GM12878 (cell line): ENCODE data around the gene GATAD2B. TPM values are rescaled to one million over a fixed set of nuclear protein-coding genes. Genes with fewer than 3 reads are reported as not detected.

Experiments used
- ATAC-seq: fragments of 200-7000 bp; cut with Tn5 transposase; 3 replicates; pipeline ENCODE4 v1.9.1; 2020; ENCODE audit warnings: mild to moderate bottlenecking, moderate library complexity
- BruUV-seq: library from RNA; stranded (reverse); fragments of 400-500 nt; replicated peaks from 2 replicates; lab custom pipeline; 2021; lab: Mats Ljungman, UMichigan
- CTCF ChIA-PET: fragments of 300-600 bp; sonication (Branson Sonifier 250); formaldehyde crosslinking; extraction: SDS; loops from one replicate; lab custom pipeline; 2021; ENCODE audit warnings: inconsistent platforms; lab: Yijun Ruan, JAX
- POLR2A ChIA-PET: fragments of 350-600 bp; formaldehyde crosslinking; extraction: SDS; loops from one replicate; lab custom pipeline; 2021; ENCODE audit warnings: inconsistent platforms; lab: Charles Lee
- RAD21 ChIA-PET: fragments of 300-600 bp; sonication (Branson Sonifier 250); formaldehyde crosslinking; loops from one replicate; lab custom pipeline; 2023; ENCODE audit warnings: antibody characterized with exemption; ENCODE audit not compliant: unreplicated experiment; lab: Charles Lee
- SMC1A ChIA-PET: fragments of 300-600 bp; sonication (Branson Sonifier 250); formaldehyde crosslinking; loops from one replicate; lab custom pipeline; 2023; ENCODE audit not compliant: unreplicated experiment, uncharacterized antibody; lab: Charles Lee
- DNase-seq: peaks from one replicate; pipeline ENCODE4 v3.0.0-alpha.2; 2011; ENCODE audit warnings: low read depth, low spot score
- FAIRE-seq: peaks from 3 replicates; lab custom pipeline; 2011; peaks lifted over from hg19 to GRCh38; lab: Jason Lieb, UNC
- H2AFZ ChIP-seq: 2 replicates; pipeline ENCODE4 v1.6.0; 2011; ENCODE audit warnings: low read depth, low read length, control low read depth; ENCODE audit not compliant: control insufficient read depth
- H3K27ac ChIP-seq: 2 replicates; pipeline ENCODE4 v1.5.1; 2011; ENCODE audit warnings: control low read depth; ENCODE audit not compliant: control insufficient read depth, insufficient read depth
- H3K27me3 ChIP-seq, 2 experiments: replicated peaks in 1 of 2; 2 replicates each; pipeline versions ENCODE4 v1.6.0 to v1.6.1; 2011; ENCODE audit warnings: low read length in 1 of 2; ENCODE audit not compliant: control insufficient read depth in 2 of 2, insufficient read depth in 2 of 2
- H3K36me3 ChIP-seq, 2 experiments: 2 replicates each; pipeline ENCODE4 v1.5.1; 2011; ENCODE audit warnings: low read length in 1 of 2; ENCODE audit not compliant: control insufficient read depth in 2 of 2, insufficient read depth in 2 of 2
- H3K4me1 ChIP-seq: 2 replicates; pipeline ENCODE4 v1.6.1; 2011; ENCODE audit warnings: mild to moderate bottlenecking, low read length, moderate library complexity, mixed read lengths; ENCODE audit not compliant: control insufficient read depth, insufficient read depth
- H3K4me2 ChIP-seq: 2 replicates; pipeline ENCODE4 v1.6.0; 2011; ENCODE audit warnings: control low read depth; ENCODE audit not compliant: control insufficient read depth, insufficient read depth
- H3K4me3 ChIP-seq: fragments of 200-600 bp; sonication (generic); 2 replicates; pipeline ENCODE4 v1.5.1; 2016
- H3K79me2 ChIP-seq: 2 replicates; pipeline ENCODE4 v1.6.0; 2011; ENCODE audit warnings: low read length; ENCODE audit not compliant: control insufficient read depth, insufficient read depth
- H3K9ac ChIP-seq: 2 replicates; pipeline ENCODE4 v1.8.0; 2011; ENCODE audit warnings: low read length, control low read depth, mixed read lengths; ENCODE audit not compliant: control insufficient read depth, insufficient read depth
- H3K9me3 ChIP-seq: replicated peaks from 3 replicates; pipeline ENCODE4 v1.5.1; 2011; ENCODE audit warnings: mild to moderate bottlenecking, low read length; ENCODE audit not compliant: control insufficient read depth, insufficient read depth
- H4K20me1 ChIP-seq: 2 replicates; pipeline ENCODE4 v1.6.0; 2011; ENCODE audit not compliant: control insufficient read depth, insufficient read depth
- ASH2L ChIP-seq: fragments of 300-600, 200-600 bp; sonication (generic); IDR thresholded peaks from 2 replicates; pipeline ENCODE4 v1.6.1; 2017; ENCODE audit warnings: low read depth, mild to moderate bottlenecking, borderline replicate concordance
- ATF2 ChIP-seq: IDR thresholded peaks from 2 replicates; pipeline ENCODE4 v1.6.1; 2012; ENCODE audit warnings: low read length, inconsistent platforms
- CREB1 ChIP-seq: IDR thresholded peaks from 2 replicates; pipeline ENCODE4 v1.6.1; 2012; ENCODE audit warnings: low read depth, mild to moderate bottlenecking, inconsistent platforms
- E4F1 ChIP-seq: fragments of 450-650 bp; IDR thresholded peaks from 2 replicates; pipeline ENCODE4 v1.6.1; 2018; ENCODE audit warnings: borderline replicate concordance, mild to moderate bottlenecking; ENCODE audit not compliant: partially characterized antibody
- FOS ChIP-seq: IDR thresholded peaks from 3 replicates; pipeline ENCODE4 v1.6.1; 2011; ENCODE audit warnings: borderline replicate concordance; ENCODE audit not compliant: insufficient read length; ENCODE audit errors: extremely low read depth
- SPI1 ChIP-seq: IDR thresholded peaks from 2 replicates; pipeline ENCODE4 v1.6.1; 2011; ENCODE audit warnings: low read depth, mild to moderate bottlenecking, low read length, moderate library complexity, borderline replicate concordance; ENCODE audit not compliant: insufficient read depth
- STAT1 ChIP-seq: fragments of 450-650 bp; conservative IDR thresholded peaks from 2 replicates; pipeline ENCODE4 v1.6.1; 2014; ENCODE audit warnings: antibody characterized with exemption, mild to moderate bottlenecking
- ZNF592 ChIP-seq: fragments of 450-650 bp; IDR thresholded peaks from 2 replicates; pipeline ENCODE4 v1.6.1; 2017; ENCODE audit warnings: mild to moderate bottlenecking, moderate library complexity
- WGBS: methylation state at CpG from one replicate; pipeline ENCODE4 v1.1.6; 2016; ENCODE audit warnings: low lambda C conversion rate; ENCODE audit not compliant: insufficient replicate concordance, insufficient coverage; ENCODE audit errors: missing lambda C conversion rate; 5-methylcytosine and 5-hydroxymethylcytosine counted together
- in situ Hi-C: fragments of 300-500 bp; cut with MboI; formaldehyde crosslinking; loops from 9 replicates; pipeline ENCODE4 v1.14.3; 2018; ENCODE audit warnings: mixed read lengths
- intact Hi-C: fragments of 100-400 bp; cut with micrococcal nuclease; formaldehyde crosslinking; loops from one replicate; pipeline ENCODE4 v1.14.2; 2022; ENCODE audit not compliant: unreplicated experiment
- polyA plus RNA-seq, 11 experiments: library from polyadenylated mRNA; depleted of rRNA in 4 of 11; unstranded in 6 of 11; stranded (reverse) in 5 of 11; fragments of >200 nt; fragmentation: Nextera tagmentation in 4 of 11; fragmentation: Illumina TruSeq in 1 of 11; extraction: Ambion mirVana in 4 of 11; extraction: Trizol in 1 of 11; gene quantifications; 1 replicate in 1 of 11; 2 replicates in 10 of 11; pipeline versions ENCODE4 v1.2.1 to v1.2.3, GENCODE V29; 2011 to 2016; ENCODE audit warnings: inconsistent platforms in 2 of 11, missing spikeins in 2 of 11, low read depth in 1 of 11
- total RNA-seq, 4 experiments: library from RNA; depleted of rRNA in 3 of 4; stranded (reverse); fragments of >200 nt in 3 of 4; fragmentation: Illumina TruSeq in 1 of 4; extraction: Trizol in 1 of 4; gene quantifications; 2 replicates each; pipeline versions ENCODE4 v1.2.1 to v1.2.3, GENCODE V29; 2013 to 2021
- TF ChIP-seq, protein P1 (sequence below): fragments of 450-650 bp; IDR thresholded peaks from 2 replicates; pipeline ENCODE4 v1.6.1; 2018; ENCODE audit warnings: mild to moderate bottlenecking, low read depth, moderate library complexity; ENCODE audit not compliant: partially characterized antibody
- TF ChIP-seq, protein P2 (sequence below): IDR thresholded peaks from 2 replicates; pipeline ENCODE4 v1.6.1; 2012; ENCODE audit warnings: low read depth, low read length, improper control_type of control experiment

The GATAD2B gene
- total and polyA plus RNA-seq, 10 of the 15 experiments (the other 5 are each of a cell fraction or from before 2014, with no cell fraction given) = 2.4 to 63.1 (median 8.7) TPM

GRCh38 chr1:153953859-153954365 is 31.1 kb upstream of the GATAD2B start (continued):
- TF ChIP-seq, protein P1, sequence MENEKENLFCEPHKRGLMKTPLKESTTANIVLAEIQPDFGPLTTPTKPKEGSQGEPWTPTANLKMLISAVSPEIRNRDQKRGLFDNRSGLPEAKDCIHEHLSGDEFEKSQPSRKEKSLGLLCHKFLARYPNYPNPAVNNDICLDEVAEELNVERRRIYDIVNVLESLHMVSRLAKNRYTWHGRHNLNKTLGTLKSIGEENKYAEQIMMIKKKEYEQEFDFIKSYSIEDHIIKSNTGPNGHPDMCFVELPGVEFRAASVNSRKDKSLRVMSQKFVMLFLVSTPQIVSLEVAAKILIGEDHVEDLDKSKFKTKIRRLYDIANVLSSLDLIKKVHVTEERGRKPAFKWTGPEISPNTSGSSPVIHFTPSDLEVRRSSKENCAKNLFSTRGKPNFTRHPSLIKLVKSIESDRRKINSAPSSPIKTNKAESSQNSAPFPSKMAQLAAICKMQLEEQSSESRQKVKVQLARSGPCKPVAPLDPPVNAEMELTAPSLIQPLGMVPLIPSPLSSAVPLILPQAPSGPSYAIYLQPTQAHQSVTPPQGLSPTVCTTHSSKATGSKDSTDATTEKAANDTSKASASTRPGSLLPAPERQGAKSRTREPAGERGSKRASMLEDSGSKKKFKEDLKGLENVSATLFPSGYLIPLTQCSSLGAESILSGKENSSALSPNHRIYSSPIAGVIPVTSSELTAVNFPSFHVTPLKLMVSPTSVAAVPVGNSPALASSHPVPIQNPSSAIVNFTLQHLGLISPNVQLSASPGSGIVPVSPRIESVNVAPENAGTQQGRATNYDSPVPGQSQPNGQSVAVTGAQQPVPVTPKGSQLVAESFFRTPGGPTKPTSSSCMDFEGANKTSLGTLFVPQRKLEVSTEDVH = no peak
- TF ChIP-seq ATF2 (no peak), SPI1 (no peak), STAT1 (no peak), CREB1 (no peak), ASH2L (no peak)

DNA sequence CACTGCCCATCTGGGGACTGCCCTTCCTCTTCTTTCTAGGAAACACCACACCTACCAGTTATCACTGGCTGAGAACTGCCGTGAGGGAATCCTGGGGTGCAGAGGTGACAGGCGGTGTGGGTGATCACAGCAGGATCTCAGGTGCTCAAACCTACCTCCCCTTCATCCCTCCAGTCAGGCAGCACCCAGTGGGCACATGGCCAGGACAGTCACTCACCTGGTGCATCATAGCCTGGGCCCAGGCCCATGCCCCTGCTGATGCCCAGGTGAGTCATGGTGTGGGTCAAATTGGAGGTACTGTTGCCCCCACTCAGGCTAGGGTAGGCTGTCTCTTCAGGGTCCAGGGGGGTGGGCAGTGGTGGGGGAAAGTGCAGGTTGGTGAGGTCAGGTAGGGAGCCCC is 29.0 kb upstream of the GATAD2B start:
- H3K9ac ChIP-seq = no peak overlapping the region
- intact Hi-C loops = no loop called here
- CTCF ChIA-PET = interaction anchor here (1.7 kb wide), 1 partner anchor 22 kb away, joined by 3 read pairs; no protein-coding TSS in a partner anchor
- SMC1A ChIA-PET = no interaction called here
- in situ Hi-C loops = no loop called here
- no peak overlapping the region for H2AFZ ChIP-seq
- peaks cover 15% of the 10 kb centered on the region for H3K4me1 ChIP-seq
- H3K27me3 ChIP-seq = no peaks in the 10 kb centered on the region
- no peaks in the 10 kb centered on the region for H3K9me3 ChIP-seq
- H4K20me1 ChIP-seq = peaks cover 12% of the 10 kb centered on the region; the same call in 1 of the 2 replicates
- POLR2A ChIA-PET = no interaction called here
- no peak overlapping the region for H3K4me3 ChIP-seq
- ATAC-seq (no peak), FAIRE-seq (no peak), DNase-seq (no peak)
- H3K27ac ChIP-seq = no peak overlapping the region
- RAD21 ChIA-PET = no interaction called here
- no TSS peak for BruUV-seq
- peaks cover 33 to 38% of the 10 kb centered on the region in 2 experiments; a peak in 3 of 4 replicates for H3K36me3 ChIP-seq
- WGBS = 73% methylated on average over 2 of the region's 2 CpGs
- no peak overlapping the region for H3K4me2 ChIP-seq
- H3K79me2 ChIP-seq = peaks cover 39% of the 10 kb centered on the region
- TF ChIP-seq FOS (no peak), E4F1 (no peak), ZNF592 (no peak)
- TF ChIP-seq, protein P2, sequence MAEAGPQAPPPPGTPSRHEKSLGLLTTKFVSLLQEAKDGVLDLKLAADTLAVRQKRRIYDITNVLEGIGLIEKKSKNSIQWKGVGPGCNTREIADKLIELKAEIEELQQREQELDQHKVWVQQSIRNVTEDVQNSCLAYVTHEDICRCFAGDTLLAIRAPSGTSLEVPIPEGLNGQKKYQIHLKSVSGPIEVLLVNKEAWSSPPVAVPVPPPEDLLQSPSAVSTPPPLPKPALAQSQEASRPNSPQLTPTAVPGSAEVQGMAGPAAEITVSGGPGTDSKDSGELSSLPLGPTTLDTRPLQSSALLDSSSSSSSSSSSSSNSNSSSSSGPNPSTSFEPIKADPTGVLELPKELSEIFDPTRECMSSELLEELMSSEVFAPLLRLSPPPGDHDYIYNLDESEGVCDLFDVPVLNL = no peak
